ENCODE measurements around the gene INHA. TPM values are rescaled to one million over a fixed set of nuclear protein-coding genes. Genes with fewer than 3 reads are reported as not detected.

The INHA gene
- total RNA-seq, 1 experiment from 2014 or later: 0.31 TPM

- Histone ChIP-seq H3K27ac (ENCODE audit: insufficient read length, low read depth, low read length) (no peak overlapping the region), H3K18ac (ENCODE audit: insufficient read length, low read depth, low read length) (no peak overlapping the region), H3K4ac (ENCODE audit: low read depth, low read length) (no peak overlapping the region), H2BK5ac (ENCODE audit: insufficient read length, low read length) (no peak overlapping the region), H2BK120ac (ENCODE audit: low read depth, low read length, poor library complexity, severe bottlenecking) (no peak overlapping the region), H4K8ac (replicated peaks; ENCODE audit: insufficient read length, low read depth, low read length) (no peak overlapping the region), H4K5ac (ENCODE audit: insufficient read length, low read depth, low read length) (no peak overlapping the region), H3K56ac (ENCODE audit: insufficient read length, low read depth, low read length) (no peak overlapping the region), H2AK5ac (ENCODE audit: insufficient read length, low read length) (no peak overlapping the region), H4K20me1 (ENCODE audit: control insufficient read depth, insufficient read depth, insufficient read length) (no peaks in the 10 kb centered on the region), H3K4me2 (ENCODE audit: insufficient read depth, insufficient read length, low read length) (no peak overlapping the region), H3K79me1 (ENCODE audit: insufficient read depth, low read depth, low read length, poor library complexity, severe bottlenecking) (no peaks in the 10 kb centered on the region), H2BK20ac (ENCODE audit: low read depth, low read length, poor library complexity, severe bottlenecking) (no peak overlapping the region), H2BK12ac (ENCODE audit: insufficient read length, low read depth, low read length) (no peak overlapping the region), H3K23me2 (ENCODE audit: insufficient read length, low read depth, low read length, poor library complexity, severe bottlenecking) (no peaks in the 10 kb centered on the region), H3K9me3 (ENCODE audit: control insufficient read depth, low read depth, low read length) (no peaks in the 10 kb centered on the region), H2AFZ (ENCODE audit: low read length) (no peak overlapping the region), H2BK15ac (ENCODE audit: low read depth, low read length) (no peak overlapping the region), H3K23ac (ENCODE audit: insufficient read length, low read depth, low read length) (no peak overlapping the region), H3K4me1 (ENCODE audit: insufficient read depth, low read length) (peaks cover 3% of the 10 kb centered on the region; the same call in 1 of the 2 replicates), H3K14ac (ENCODE audit: insufficient read depth, low read length) (no peak overlapping the region; the same call in 1 of the 2 replicates), H3K27me3 (ENCODE audit: insufficient read depth, low read length) (no peaks in the 10 kb centered on the region), H3K9ac (ENCODE audit: extremely low read depth, insufficient read length, low read length) (no peak overlapping the region), H4K91ac (ENCODE audit: insufficient read length, low read depth, low read length) (no peak overlapping the region), H3K79me2 (ENCODE audit: insufficient read depth, low read length) (no peaks in the 10 kb centered on the region), H3T11ph (ENCODE audit: low read length) (no peak overlapping the region)
- DNase-seq: no peak
- WGBS (ENCODE audit: extremely low coverage, insufficient read length, low lambda C conversion rate): no CpG with 5 or more reads among the region's 16 CpGs
- no peak overlapping the region for H3K4me3 Mint-ChIP-seq
- H3K27me3 Mint-ChIP-seq (ENCODE audit: low read depth): peaks cover 15% of the 10 kb centered on the region
- H3K9me3 Mint-ChIP-seq: peaks cover 0 to 1% of the 10 kb centered on the region in 2 experiments; a peak in 3 of 5 replicates
- peaks cover 13 to 27% (median 21%) of the 10 kb centered on the region in 3 experiments for H3K36me3 Mint-ChIP-seq (ENCODE audit: insufficient read depth in 1 of 3, low read depth in 3 of 3)
- TF ChIP-seq, protein P1, sequence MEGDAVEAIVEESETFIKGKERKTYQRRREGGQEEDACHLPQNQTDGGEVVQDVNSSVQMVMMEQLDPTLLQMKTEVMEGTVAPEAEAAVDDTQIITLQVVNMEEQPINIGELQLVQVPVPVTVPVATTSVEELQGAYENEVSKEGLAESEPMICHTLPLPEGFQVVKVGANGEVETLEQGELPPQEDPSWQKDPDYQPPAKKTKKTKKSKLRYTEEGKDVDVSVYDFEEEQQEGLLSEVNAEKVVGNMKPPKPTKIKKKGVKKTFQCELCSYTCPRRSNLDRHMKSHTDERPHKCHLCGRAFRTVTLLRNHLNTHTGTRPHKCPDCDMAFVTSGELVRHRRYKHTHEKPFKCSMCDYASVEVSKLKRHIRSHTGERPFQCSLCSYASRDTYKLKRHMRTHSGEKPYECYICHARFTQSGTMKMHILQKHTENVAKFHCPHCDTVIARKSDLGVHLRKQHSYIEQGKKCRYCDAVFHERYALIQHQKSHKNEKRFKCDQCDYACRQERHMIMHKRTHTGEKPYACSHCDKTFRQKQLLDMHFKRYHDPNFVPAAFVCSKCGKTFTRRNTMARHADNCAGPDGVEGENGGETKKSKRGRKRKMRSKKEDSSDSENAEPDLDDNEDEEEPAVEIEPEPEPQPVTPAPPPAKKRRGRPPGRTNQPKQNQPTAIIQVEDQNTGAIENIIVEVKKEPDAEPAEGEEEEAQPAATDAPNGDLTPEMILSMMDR (conservative IDR thresholded peaks at IDR 0.05): no peak
- H3K4me1 Mint-ChIP-seq: peaks cover 26 to 30% of the 10 kb centered on the region in 2 experiments
- H3K27ac Mint-ChIP-seq: no peak overlapping the region; a peak in 1 of 7 replicates
These were observed 35.7 kb upstream of the INHA start for GRCh38 chr2:219536425-219536824.
